Lung (tissue), 12 donors: ENCODE results near the gene ACBD6. TPM values are rescaled to one million over a fixed set of nuclear protein-coding genes. Genes with fewer than 3 reads are reported as not detected.
A peak's percentile ranks its signal among the peaks of the same experiment; 100 is the strongest.

Experiments used
- ATAC-seq: fragments of 200-7000 bp; cut with Tn5 transposase; one replicate; pipeline ENCODE4 v1.9.1; 2020; ENCODE audit warnings: moderate number of reproducible peaks; ENCODE audit not compliant: insufficient read depth, low FRiP score
- DNase-seq, 3 donors: peaks; one replicate each; pipeline ENCODE4 v3.0.0-alpha.2; 2013 to 2017
- H3K27ac ChIP-seq, 2 donors: one replicate each; pipeline ENCODE4 v1.5.1; 2013; ENCODE audit warnings: mild to moderate bottlenecking in 2 of 2, moderate library complexity in 2 of 2, control low read depth in 1 of 2, inconsistent platforms in 1 of 2, low read depth in 1 of 2, low read length in 1 of 2
- H3K27me3 ChIP-seq, 3 donors: one replicate each; pipeline ENCODE4 v1.5.1; 2013; ENCODE audit warnings: low read length in 2 of 3; ENCODE audit not compliant: control insufficient read depth in 3 of 3, insufficient read depth in 3 of 3
- H3K36me3 ChIP-seq, 4 donors: one replicate each; pipeline ENCODE4 v1.5.1; 2013; ENCODE audit warnings: low read length in 4 of 4, mild to moderate bottlenecking in 1 of 4, moderate library complexity in 1 of 4; ENCODE audit not compliant: control insufficient read depth in 4 of 4, insufficient read depth in 4 of 4
- H3K4me1 ChIP-seq, 5 donors: one replicate each; pipeline ENCODE4 v1.5.1; 2013; ENCODE audit warnings: low read length in 5 of 5, mild to moderate bottlenecking in 2 of 5, moderate library complexity in 1 of 5; ENCODE audit not compliant: control insufficient read depth in 5 of 5, insufficient read depth in 5 of 5
- H3K4me3 ChIP-seq: one replicate; pipeline ENCODE4 v1.5.1; 2013; ENCODE audit warnings: mild to moderate bottlenecking, control low read depth, moderate library complexity
- H3K9ac ChIP-seq, 2 donors: one replicate each; pipeline ENCODE4 v1.5.1; 2013; ENCODE audit warnings: low read length in 2 of 2, control low read depth in 1 of 2; ENCODE audit not compliant: insufficient read depth in 1 of 2
- H3K9me3 ChIP-seq, 4 donors: one replicate each; pipeline ENCODE4 v1.5.1; 2013; ENCODE audit warnings: low read length in 3 of 4, mild to moderate bottlenecking in 1 of 4, moderate library complexity in 1 of 4; ENCODE audit not compliant: control insufficient read depth in 4 of 4, insufficient read depth in 3 of 4
- WGBS, 2 donors: extraction: QIAGEN DNeasy Blood & Tissue Kit; methylation state at CpG; one replicate each; pipeline ENCODE4 v1.1.7; 2013; 5-methylcytosine and 5-hydroxymethylcytosine counted together
- polyA plus RNA-seq, 2 donors: library from polyadenylated mRNA; stranded (reverse); fragments of 200-250 nt; gene quantifications; one replicate each; pipeline ENCODE4 v1.2.1, GENCODE V29; 2013
- total RNA-seq, 2 donors: library from RNA; depleted of rRNA in 1 of 2; stranded (reverse); fragments of >200 nt in 1 of 2; gene quantifications; one replicate each; pipeline ENCODE4 v1.2.1, GENCODE V29; 2014 to 2021
- TF ChIP-seq, protein P1 (sequence below): IDR thresholded peaks from 2 replicates; pipeline ENCODE4 v1.5.1; 2012; ENCODE audit warnings: mild to moderate bottlenecking; ENCODE audit errors: control extremely low read depth, extremely low read depth
- donor health status: control.
- donor health status: control.
- donor health status: Bipolar disorder and iron deficiency.
- donor health status: healthy.
- donor health status: DM: yes; HTN: yes; CAD: no.

Gene ACBD6
- total and polyA plus RNA-seq, 4 donors, result 28.1 to 53.3 (median 41.1) TPM

DNA sequence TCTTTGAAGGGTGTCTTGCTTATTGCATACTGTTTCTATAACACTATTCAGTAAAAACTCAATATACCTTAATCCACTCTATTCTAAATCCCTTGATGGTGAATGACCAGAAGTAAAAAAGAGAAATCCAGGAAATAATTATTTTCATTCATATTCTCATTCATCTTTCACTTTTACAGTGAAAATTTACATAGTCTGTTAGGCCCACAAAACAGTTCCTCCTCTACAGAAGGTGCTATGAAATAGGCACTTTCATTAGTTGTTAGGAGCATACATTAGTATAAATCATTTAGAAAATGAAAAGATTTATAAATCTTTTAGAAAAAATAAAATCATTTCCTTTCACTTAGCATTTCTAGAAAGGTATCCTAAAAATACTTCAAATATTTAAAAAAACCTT is 157.2 kb downstream of the ACBD6 start:
- no peak overlapping the region for H3K27ac ChIP-seq
- ATAC-seq (no peak), DNase-seq (no peak)
- H3K36me3 ChIP-seq, result no peaks in the 10 kb centered on the region
- no peak overlapping the region for H3K4me3 ChIP-seq
- peaks cover 0 to 9% (median 0%) of the 10 kb centered on the region in 5 donors for H3K4me1 ChIP-seq
- no peaks in the 10 kb centered on the region for H3K9me3 ChIP-seq
- H3K9ac ChIP-seq, result no peak overlapping the region
- H3K27me3 ChIP-seq, result no peaks in the 10 kb centered on the region
- TF ChIP-seq, protein P1, sequence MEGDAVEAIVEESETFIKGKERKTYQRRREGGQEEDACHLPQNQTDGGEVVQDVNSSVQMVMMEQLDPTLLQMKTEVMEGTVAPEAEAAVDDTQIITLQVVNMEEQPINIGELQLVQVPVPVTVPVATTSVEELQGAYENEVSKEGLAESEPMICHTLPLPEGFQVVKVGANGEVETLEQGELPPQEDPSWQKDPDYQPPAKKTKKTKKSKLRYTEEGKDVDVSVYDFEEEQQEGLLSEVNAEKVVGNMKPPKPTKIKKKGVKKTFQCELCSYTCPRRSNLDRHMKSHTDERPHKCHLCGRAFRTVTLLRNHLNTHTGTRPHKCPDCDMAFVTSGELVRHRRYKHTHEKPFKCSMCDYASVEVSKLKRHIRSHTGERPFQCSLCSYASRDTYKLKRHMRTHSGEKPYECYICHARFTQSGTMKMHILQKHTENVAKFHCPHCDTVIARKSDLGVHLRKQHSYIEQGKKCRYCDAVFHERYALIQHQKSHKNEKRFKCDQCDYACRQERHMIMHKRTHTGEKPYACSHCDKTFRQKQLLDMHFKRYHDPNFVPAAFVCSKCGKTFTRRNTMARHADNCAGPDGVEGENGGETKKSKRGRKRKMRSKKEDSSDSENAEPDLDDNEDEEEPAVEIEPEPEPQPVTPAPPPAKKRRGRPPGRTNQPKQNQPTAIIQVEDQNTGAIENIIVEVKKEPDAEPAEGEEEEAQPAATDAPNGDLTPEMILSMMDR, result no peak

DNA sequence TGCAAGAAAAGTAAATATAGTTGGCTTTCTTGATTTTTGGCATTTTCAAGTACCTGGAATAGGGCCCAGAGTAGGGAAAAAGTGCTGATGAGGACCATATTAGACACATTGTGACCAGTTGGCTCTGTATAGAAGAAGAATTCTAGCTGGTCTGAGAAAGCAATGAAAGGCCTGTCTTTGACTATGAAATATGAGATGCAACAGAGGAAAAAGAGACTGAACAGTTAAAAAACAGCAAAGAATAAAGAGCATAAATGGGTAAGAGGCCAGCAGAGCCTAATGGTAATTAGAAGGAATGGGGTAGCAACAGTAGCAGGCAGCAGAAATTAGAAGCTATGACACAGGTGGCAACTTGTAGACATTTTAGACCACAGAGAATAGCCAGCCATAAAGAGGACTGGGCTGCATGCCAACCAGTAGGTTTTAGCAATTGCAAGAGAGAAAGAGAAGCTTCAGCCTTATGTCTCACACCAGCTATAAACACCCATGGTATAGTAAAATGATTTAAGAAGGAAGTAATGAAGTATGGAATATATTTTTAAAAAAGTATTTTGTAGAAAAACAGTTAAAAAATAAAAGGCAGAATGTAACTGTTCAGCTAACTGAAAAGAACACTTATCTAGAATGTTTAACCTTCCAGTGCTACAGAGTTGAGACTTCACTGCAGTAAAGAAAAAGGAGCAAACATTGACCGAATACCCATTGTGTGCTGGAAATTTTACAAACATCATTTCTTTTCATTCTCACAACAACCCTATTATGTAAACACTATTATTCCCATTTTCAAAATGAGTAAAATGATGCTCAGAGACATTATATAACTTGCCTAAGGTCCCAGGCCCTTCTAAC is 158.2 kb downstream of the ACBD6 start:
- ATAC-seq (no peak), DNase-seq (peak; percentile 36 to 68 (median 38))
- H3K27me3 ChIP-seq, result no peaks in the 10 kb centered on the region
- no peak overlapping the region for H3K4me3 ChIP-seq
- peaks cover 0 to 9% (median 0%) of the 10 kb centered on the region in 5 donors for H3K4me1 ChIP-seq
- H3K27ac ChIP-seq, result no peak overlapping the region
- TF ChIP-seq, protein P1, result no peak
- 75 to 91% methylated on average over 1 of the region's 1 CpG for WGBS, 2 donors
- H3K9me3 ChIP-seq, result no peaks in the 10 kb centered on the region
- no peak overlapping the region for H3K9ac ChIP-seq
- no peaks in the 10 kb centered on the region for H3K36me3 ChIP-seq

DNA sequence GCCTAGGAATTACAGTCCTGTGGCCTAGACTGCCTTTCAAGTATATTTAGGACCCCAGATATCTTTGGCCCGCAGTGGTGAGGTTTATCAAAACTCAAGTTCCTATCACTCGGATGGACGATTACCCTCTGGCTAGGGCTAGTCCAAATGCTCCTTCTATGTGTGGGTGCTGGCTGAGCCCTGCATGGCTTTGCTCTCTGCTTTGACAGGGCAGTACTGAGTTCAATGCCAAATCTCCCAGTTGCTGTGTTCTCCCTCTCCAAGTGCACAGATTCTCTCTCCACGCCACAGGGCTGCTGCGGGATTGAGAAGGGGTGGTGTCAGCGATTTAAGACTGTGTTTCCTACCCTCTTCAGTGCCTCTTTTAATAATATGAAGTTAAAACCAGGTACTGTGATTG is 175.3 kb downstream of the ACBD6 start:
- Histone ChIP-seq H3K4me3 (no peak overlapping the region), H3K4me1 (no peaks in the 10 kb centered on the region), H3K27ac (no peak overlapping the region), H3K27me3 (no peaks in the 10 kb centered on the region), H3K9ac (no peak overlapping the region), H3K9me3 (no peaks in the 10 kb centered on the region), H3K36me3 (no peaks in the 10 kb centered on the region)
- ATAC-seq, result no peak
- WGBS, 2 donors, result 97 to 99% methylated on average over 6 of the region's 6 CpGs
- DNase-seq, result no peak
- TF ChIP-seq, protein P1, result no peak
